SJSA1 (cell line): Measurements from ENCODE around the gene PREB. TPM values are rescaled to one million over a fixed set of nuclear protein-coding genes. Genes with fewer than 3 reads are reported as not detected.

Experiments used
- DNase-seq, 2 experiments: peaks; one replicate each; pipeline ENCODE4 v3.0.0-alpha.2; 2015 to 2020; ENCODE audit warnings: low spot score in 2 of 2, low read depth in 1 of 2
- H3K27ac ChIP-seq: fragments of 250-450 bp; sonication (Bioruptor Pico); 2 replicates; pipeline ENCODE4 v1.5.1; 2020; ENCODE audit warnings: mild to moderate bottlenecking, moderate library complexity
- H3K27me3 ChIP-seq: fragments of 250-450 bp; sonication (Bioruptor Pico); replicated peaks from 2 replicates; pipeline ENCODE4 v1.5.1; 2020; ENCODE audit warnings: mild to moderate bottlenecking, moderate library complexity
- H3K36me3 ChIP-seq: fragments of 250-450 bp; sonication (Bioruptor Pico); 2 replicates; pipeline ENCODE4 v1.5.1; 2020; ENCODE audit warnings: mild to moderate bottlenecking
- H3K4me1 ChIP-seq: fragments of 250-450 bp; sonication (Bioruptor Pico); replicated peaks from 2 replicates; pipeline ENCODE4 v1.6.1; 2021; ENCODE audit warnings: mild to moderate bottlenecking
- H3K4me3 ChIP-seq: fragments of 250-450 bp; sonication (Bioruptor Pico); 2 replicates; pipeline ENCODE4 v1.5.1; 2020; ENCODE audit warnings: mild to moderate bottlenecking
- H3K9me3 ChIP-seq: fragments of 250-450 bp; sonication (Bioruptor Pico); replicated peaks from 2 replicates; pipeline ENCODE4 v1.5.1; 2020; ENCODE audit warnings: mild to moderate bottlenecking
- total RNA-seq: library from RNA; depleted of rRNA; stranded (reverse); fragments of >200 nt; shearing (Covaris generic); gene quantifications from 2 replicates; pipeline ENCODE4 v1.2.3, GENCODE V29; 2014

Gene PREB
- total RNA-seq, 1 experiment from 2014 or later = 101 TPM

GRCh38 chr2:27164960-27165763 lies 30.7 kb upstream of the PREB start:
- H3K4me1 ChIP-seq = peaks cover 18% of the 10 kb centered on the region
- H3K9me3 ChIP-seq = no peaks in the 10 kb centered on the region
- DNase-seq = no peak
- H3K27ac ChIP-seq = no peak overlapping the region
- no peak overlapping the region for H3K4me3 ChIP-seq
- no peaks in the 10 kb centered on the region for H3K27me3 ChIP-seq
- no peaks in the 10 kb centered on the region for H3K36me3 ChIP-seq

GRCh38 chr2:27162151-27163121 lies 28.0 kb upstream of the PREB start:
- Histone ChIP-seq H3K36me3 (no peaks in the 10 kb centered on the region), H3K4me1 (peaks cover 14% of the 10 kb centered on the region), H3K27ac (peak overlapping the region; percentile 65), H3K4me3 (peak overlapping the region; percentile 36), H3K27me3 (no peaks in the 10 kb centered on the region), H3K9me3 (no peaks in the 10 kb centered on the region)
- peak; percentile 71 to 82 for DNase-seq

GRCh38 chr2:27160191-27160590 lies 25.8 kb upstream of the PREB start:
- Histone ChIP-seq H3K4me1 (peaks cover 14% of the 10 kb centered on the region), H3K4me3 (no peak overlapping the region), H3K36me3 (no peaks in the 10 kb centered on the region), H3K27ac (no peak overlapping the region), H3K9me3 (no peaks in the 10 kb centered on the region), H3K27me3 (no peaks in the 10 kb centered on the region)
- no peak for DNase-seq

- H3K27ac ChIP-seq = no peak overlapping the region
- H3K4me3 ChIP-seq = no peak overlapping the region
- H3K27me3 ChIP-seq = no peaks in the 10 kb centered on the region
- H3K4me1 ChIP-seq = peaks cover 14% of the 10 kb centered on the region
- no peaks in the 10 kb centered on the region for H3K36me3 ChIP-seq
- H3K9me3 ChIP-seq = no peaks in the 10 kb centered on the region
- DNase-seq = no peak
Measured at GRCh38 chr2:27159271-27159670, 24.8 kb upstream of the PREB start.

GRCh38 chr2:27158468-27158867 lies 24.0 kb upstream of the PREB start:
- no peak overlapping the region for H3K27ac ChIP-seq
- no peak overlapping the region for H3K4me3 ChIP-seq
- no peak for DNase-seq
- H3K36me3 ChIP-seq = no peaks in the 10 kb centered on the region
- no peaks in the 10 kb centered on the region for H3K27me3 ChIP-seq
- peaks cover 14% of the 10 kb centered on the region for H3K4me1 ChIP-seq
- H3K9me3 ChIP-seq = no peaks in the 10 kb centered on the region

- H3K27ac ChIP-seq = no peak overlapping the region
- H3K27me3 ChIP-seq = no peaks in the 10 kb centered on the region
- no peak for DNase-seq
- no peaks in the 10 kb centered on the region for H3K36me3 ChIP-seq
- H3K4me1 ChIP-seq = no peaks in the 10 kb centered on the region
- H3K4me3 ChIP-seq = no peak overlapping the region
- no peaks in the 10 kb centered on the region for H3K9me3 ChIP-seq
Measured at GRCh38 chr2:27155069-27155520, 20.7 kb upstream of the PREB start.

GRCh38 chr2:27154488-27154887 lies 20.1 kb upstream of the PREB start:
- DNase-seq = no peak

GRCh38 chr2:27152796-27153464 lies 18.5 kb upstream of the PREB start:
- Histone ChIP-seq H3K27ac (no peak overlapping the region), H3K27me3 (no peaks in the 10 kb centered on the region), H3K4me1 (no peaks in the 10 kb centered on the region), H3K9me3 (no peaks in the 10 kb centered on the region), H3K36me3 (no peaks in the 10 kb centered on the region), H3K4me3 (no peak overlapping the region)
- DNase-seq = no peak

More at GRCh38 chr2:27154488-27154887, 20.1 kb upstream of the PREB start:
- H3K27me3 ChIP-seq = no peaks in the 10 kb centered on the region
- no peak overlapping the region for H3K4me3 ChIP-seq
- H3K36me3 ChIP-seq = no peaks in the 10 kb centered on the region
- H3K4me1 ChIP-seq = no peaks in the 10 kb centered on the region
- no peak overlapping the region for H3K27ac ChIP-seq
- no peaks in the 10 kb centered on the region for H3K9me3 ChIP-seq

- no peak for DNase-seq
- H3K4me1 ChIP-seq = no peaks in the 10 kb centered on the region
- H3K9me3 ChIP-seq = no peaks in the 10 kb centered on the region
- H3K36me3 ChIP-seq = no peaks in the 10 kb centered on the region
- H3K27me3 ChIP-seq = no peaks in the 10 kb centered on the region
- H3K4me3 ChIP-seq = no peak overlapping the region
- no peak overlapping the region for H3K27ac ChIP-seq
Measured at GRCh38 chr2:27152102-27152795, 17.8 kb upstream of the PREB start.

GRCh38 chr2:27150639-27151230 lies 16.3 kb upstream of the PREB start:
- Histone ChIP-seq H3K9me3 (no peaks in the 10 kb centered on the region), H3K27ac (no peak overlapping the region), H3K27me3 (no peaks in the 10 kb centered on the region), H3K4me1 (no peaks in the 10 kb centered on the region), H3K4me3 (no peak overlapping the region), H3K36me3 (no peaks in the 10 kb centered on the region)
- DNase-seq = no peak

- Histone ChIP-seq H3K36me3 (no peaks in the 10 kb centered on the region), H3K4me1 (no peaks in the 10 kb centered on the region), H3K27me3 (no peaks in the 10 kb centered on the region), H3K4me3 (no peak overlapping the region), H3K27ac (no peak overlapping the region), H3K9me3 (no peaks in the 10 kb centered on the region)
- DNase-seq = no peak
Measured at GRCh38 chr2:27149570-27150405, 15.4 kb upstream of the PREB start.

GRCh38 chr2:27148801-27149439 lies 14.5 kb upstream of the PREB start, which contains the start of gene TCF23:
TSS of gene TCF23 (plus strand) at chr2:27149004. CDS start at chr2:27149134, 130 bp downstream.
- no peak for DNase-seq
- Histone ChIP-seq H3K4me1 (no peaks in the 10 kb centered on the region), H3K36me3 (no peaks in the 10 kb centered on the region), H3K9me3 (no peaks in the 10 kb centered on the region), H3K4me3 (no peak within 1 kb of the TSS), H3K27me3 (no peaks in the 10 kb centered on the region), H3K27ac (no peak within 1 kb of the TSS)
